ENCODE data around the gene PRMT7.

DNA sequence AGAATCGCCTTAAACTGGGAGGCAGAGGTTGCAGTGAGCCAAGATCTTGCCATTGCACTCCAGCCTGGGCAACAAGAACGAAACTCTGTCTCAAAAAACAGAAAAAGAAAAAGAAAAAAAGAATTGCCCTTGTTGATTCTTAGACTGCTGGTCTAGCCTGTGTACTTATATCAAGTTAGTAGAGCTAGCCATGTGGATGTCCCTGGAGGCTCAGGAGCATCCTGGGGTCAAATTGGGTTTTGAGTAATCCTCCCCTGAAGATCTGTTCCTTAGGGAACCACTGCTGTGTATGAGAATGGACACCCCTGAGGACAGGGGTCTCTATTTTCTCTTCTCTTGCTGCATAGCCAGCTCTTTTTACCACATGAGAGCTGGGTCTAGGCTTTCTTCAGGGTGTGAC, 21.6 kb upstream of the PRMT7 start:
- TF ChIP-seq, protein P1, sequence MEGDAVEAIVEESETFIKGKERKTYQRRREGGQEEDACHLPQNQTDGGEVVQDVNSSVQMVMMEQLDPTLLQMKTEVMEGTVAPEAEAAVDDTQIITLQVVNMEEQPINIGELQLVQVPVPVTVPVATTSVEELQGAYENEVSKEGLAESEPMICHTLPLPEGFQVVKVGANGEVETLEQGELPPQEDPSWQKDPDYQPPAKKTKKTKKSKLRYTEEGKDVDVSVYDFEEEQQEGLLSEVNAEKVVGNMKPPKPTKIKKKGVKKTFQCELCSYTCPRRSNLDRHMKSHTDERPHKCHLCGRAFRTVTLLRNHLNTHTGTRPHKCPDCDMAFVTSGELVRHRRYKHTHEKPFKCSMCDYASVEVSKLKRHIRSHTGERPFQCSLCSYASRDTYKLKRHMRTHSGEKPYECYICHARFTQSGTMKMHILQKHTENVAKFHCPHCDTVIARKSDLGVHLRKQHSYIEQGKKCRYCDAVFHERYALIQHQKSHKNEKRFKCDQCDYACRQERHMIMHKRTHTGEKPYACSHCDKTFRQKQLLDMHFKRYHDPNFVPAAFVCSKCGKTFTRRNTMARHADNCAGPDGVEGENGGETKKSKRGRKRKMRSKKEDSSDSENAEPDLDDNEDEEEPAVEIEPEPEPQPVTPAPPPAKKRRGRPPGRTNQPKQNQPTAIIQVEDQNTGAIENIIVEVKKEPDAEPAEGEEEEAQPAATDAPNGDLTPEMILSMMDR (conservative IDR thresholded peaks at IDR 0.05): no peak
- TF ChIP-seq ZFX (IDR thresholded peaks at IDR 0.05): no peak
